Neural progenitor cell (in vitro differentiated cells): ENCODE data around the gene BTBD9. TPM values are rescaled to one million over a fixed set of nuclear protein-coding genes. Genes with fewer than 3 reads are reported as not detected.

Experiments used
- DNase-seq: peaks from one replicate; pipeline ENCODE4 v3.0.0-alpha.2; 2016; ENCODE audit warnings: low spot score
- H2AFZ ChIP-seq: fragments of 200-600 bp; sonication (generic); replicated peaks from 2 replicates; pipeline ENCODE4 v1.6.1; 2016; ENCODE audit warnings: antibody characterized with exemption
- H3F3A ChIP-seq: fragments of 200-600 bp; sonication (generic); 2 replicates; pipeline ENCODE4 v1.6.1; 2016; ENCODE audit warnings: antibody characterized with exemption, low read depth
- H3K27ac ChIP-seq: fragments of 200-600 bp; sonication (generic); 2 replicates; pipeline ENCODE4 v1.5.1; 2016; ENCODE audit warnings: mild to moderate bottlenecking
- H3K27me3 ChIP-seq: fragments of 200-600 bp; sonication (generic); 2 replicates; pipeline ENCODE4 v1.6.1; 2016; ENCODE audit warnings: mild to moderate bottlenecking, moderate library complexity
- H3K36me3 ChIP-seq: fragments of 200-600 bp; sonication (generic); 2 replicates; pipeline ENCODE4 v1.5.1; 2016
- H3K4me1 ChIP-seq: fragments of 200-600 bp; sonication (generic); 2 replicates; pipeline ENCODE4 v1.6.1; 2016; ENCODE audit warnings: mixed run types
- H3K4me2 ChIP-seq: fragments of 200-600 bp; sonication (generic); 2 replicates; pipeline ENCODE4 v1.6.1; 2016
- H3K4me3 ChIP-seq: fragments of 200-600 bp; sonication (generic); 2 replicates; pipeline ENCODE4 v1.5.1; 2016
- H3K79me2 ChIP-seq: fragments of 200-600 bp; sonication (generic); 2 replicates; pipeline ENCODE4 v1.6.1; 2016; ENCODE audit warnings: low read depth
- H3K9ac ChIP-seq: fragments of 200-600 bp; sonication (generic); 2 replicates; pipeline ENCODE4 v1.6.1; 2016
- H3K9me3 ChIP-seq: fragments of 200-600 bp; sonication (generic); 2 replicates; pipeline ENCODE4 v1.5.1; 2016; ENCODE audit warnings: low read depth
- H4K20me1 ChIP-seq: fragments of 200-600 bp; sonication (generic); 2 replicates; pipeline ENCODE4 v1.6.1; 2016; ENCODE audit warnings: low read depth
- H3K27ac Mint-ChIP-seq: 3 replicates; pipeline ENCODE4 v1.8.0; 2021; ENCODE audit warnings: mixed read lengths
- H3K27me3 Mint-ChIP-seq: 2 replicates; pipeline ENCODE4 v1.8.0; 2022; ENCODE audit warnings: low read depth, mild to moderate bottlenecking, inconsistent platforms, moderate library complexity, mixed read lengths; ENCODE audit not compliant: insufficient read depth
- H3K36me3 Mint-ChIP-seq: 3 replicates; pipeline ENCODE4 v1.8.0; 2021; ENCODE audit warnings: mixed read lengths
- H3K4me1 Mint-ChIP-seq: 3 replicates; pipeline ENCODE4 v1.8.0; 2021; ENCODE audit warnings: mixed read lengths
- H3K4me3 Mint-ChIP-seq: 3 replicates; pipeline ENCODE4 v1.8.0; 2021; ENCODE audit warnings: mild to moderate bottlenecking, moderate library complexity, mixed read lengths
- H3K9me3 Mint-ChIP-seq: 3 replicates; pipeline ENCODE4 v1.8.0; 2020; ENCODE audit warnings: mixed read lengths
- EZH2 ChIP-seq: fragments of 200-600 bp; sonication (generic); IDR thresholded peaks from 2 replicates; pipeline ENCODE4 v1.6.1; 2017; ENCODE audit warnings: antibody characterized with exemption, mild to moderate bottlenecking, moderate library complexity
- EZH2phosphoT487 ChIP-seq: fragments of 200-600 bp; sonication (generic); IDR thresholded peaks from 2 replicates; pipeline ENCODE4 v1.6.1; 2017; ENCODE audit warnings: antibody characterized with exemption
- total RNA-seq: library from RNA; depleted of rRNA; stranded (reverse); fragments of >200 nt; gene quantifications from 2 replicates; pipeline ENCODE4 v1.2.3, GENCODE V29; 2015; ENCODE audit warnings: low replicate concordance
- TF ChIP-seq, protein P1 (sequence below): fragments of 200-600 bp; sonication (generic); IDR thresholded peaks from 2 replicates; pipeline ENCODE4 v1.5.1; 2017; ENCODE audit warnings: antibody characterized with exemption, mild to moderate bottlenecking

BTBD9 gene
- total RNA-seq, 1 donor from 2014 or later = 16.9 TPM

DNA sequence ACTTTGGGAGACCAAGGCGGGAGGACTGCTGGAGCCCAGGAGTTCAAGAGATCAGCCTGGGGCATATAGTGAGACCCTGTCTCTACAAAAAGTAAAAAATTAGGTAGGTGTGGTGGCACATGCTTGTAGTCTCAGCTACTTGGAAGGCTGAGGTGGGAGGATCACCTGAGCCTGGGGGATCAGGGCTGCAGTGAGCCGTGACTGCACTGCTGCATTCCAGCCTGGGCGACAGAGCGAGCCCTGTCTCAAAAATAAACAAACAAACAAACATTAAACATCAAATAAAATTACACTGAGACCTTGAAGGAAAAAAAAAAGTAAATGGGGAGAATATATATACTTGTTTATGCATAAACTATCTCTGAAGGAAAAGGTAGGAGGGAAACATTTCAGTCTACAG, 432.4 kb downstream of the BTBD9 start:
- Histone ChIP-seq H3K4me3 (no peak overlapping the region), H3F3A (peaks cover 3% of the 10 kb centered on the region), H3K9ac (no peak overlapping the region), H4K20me1 (no peaks in the 10 kb centered on the region), H3K27ac (no peak overlapping the region), H3K4me1 (peaks cover 5% of the 10 kb centered on the region), H3K9me3 (no peaks in the 10 kb centered on the region), H3K36me3 (no peaks in the 10 kb centered on the region), H3K79me2 (no peaks in the 10 kb centered on the region), H3K27me3 (no peaks in the 10 kb centered on the region), H3K4me2 (no peak overlapping the region), H2AFZ (no peak overlapping the region)
- Mint-ChIP-seq H3K9me3 (peaks cover 5% of the 10 kb centered on the region), H3K27ac (no peak overlapping the region), H3K4me3 (no peak overlapping the region), H3K36me3 (peaks cover 2% of the 10 kb centered on the region), H3K4me1 (peaks cover 33% of the 10 kb centered on the region), H3K27me3 (no peaks in the 10 kb centered on the region)
- DNase-seq = no peak
- TF ChIP-seq EZH2phosphoT487 (no peak), EZH2 (no peak)
- TF ChIP-seq, protein P1, sequence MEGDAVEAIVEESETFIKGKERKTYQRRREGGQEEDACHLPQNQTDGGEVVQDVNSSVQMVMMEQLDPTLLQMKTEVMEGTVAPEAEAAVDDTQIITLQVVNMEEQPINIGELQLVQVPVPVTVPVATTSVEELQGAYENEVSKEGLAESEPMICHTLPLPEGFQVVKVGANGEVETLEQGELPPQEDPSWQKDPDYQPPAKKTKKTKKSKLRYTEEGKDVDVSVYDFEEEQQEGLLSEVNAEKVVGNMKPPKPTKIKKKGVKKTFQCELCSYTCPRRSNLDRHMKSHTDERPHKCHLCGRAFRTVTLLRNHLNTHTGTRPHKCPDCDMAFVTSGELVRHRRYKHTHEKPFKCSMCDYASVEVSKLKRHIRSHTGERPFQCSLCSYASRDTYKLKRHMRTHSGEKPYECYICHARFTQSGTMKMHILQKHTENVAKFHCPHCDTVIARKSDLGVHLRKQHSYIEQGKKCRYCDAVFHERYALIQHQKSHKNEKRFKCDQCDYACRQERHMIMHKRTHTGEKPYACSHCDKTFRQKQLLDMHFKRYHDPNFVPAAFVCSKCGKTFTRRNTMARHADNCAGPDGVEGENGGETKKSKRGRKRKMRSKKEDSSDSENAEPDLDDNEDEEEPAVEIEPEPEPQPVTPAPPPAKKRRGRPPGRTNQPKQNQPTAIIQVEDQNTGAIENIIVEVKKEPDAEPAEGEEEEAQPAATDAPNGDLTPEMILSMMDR = no peak

DNA sequence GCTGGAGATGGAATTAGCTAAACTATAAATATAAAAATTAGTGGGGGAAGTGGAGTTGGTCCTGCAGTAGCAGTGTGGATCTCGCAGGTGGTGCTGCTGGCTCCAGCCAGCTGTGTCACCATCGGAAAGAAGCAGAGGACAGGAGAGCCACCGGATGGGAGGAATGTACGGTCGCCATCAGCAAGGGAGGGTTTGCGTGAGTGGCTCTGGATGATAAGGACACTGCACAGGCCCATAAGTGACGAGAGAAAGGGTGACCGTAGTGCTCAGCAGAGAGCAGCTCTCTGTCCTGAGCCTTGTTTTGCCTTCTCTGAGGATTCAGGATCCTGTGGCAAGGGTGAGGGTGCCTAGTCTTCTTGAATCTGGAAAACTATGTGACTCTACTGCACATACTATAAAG, 441.5 kb downstream of the BTBD9 start:
- Mint-ChIP-seq H3K27ac (no peak overlapping the region), H3K36me3 (peaks cover 3% of the 10 kb centered on the region), H3K4me3 (no peak overlapping the region), H3K4me1 (peaks cover 30% of the 10 kb centered on the region), H3K9me3 (peaks cover 5% of the 10 kb centered on the region), H3K27me3 (peaks cover 4% of the 10 kb centered on the region)
- Histone ChIP-seq H3K4me2 (no peak overlapping the region), H4K20me1 (no peaks in the 10 kb centered on the region), H3F3A (peaks cover 4% of the 10 kb centered on the region), H3K79me2 (no peaks in the 10 kb centered on the region), H3K27ac (no peak overlapping the region), H3K4me1 (peaks cover 8% of the 10 kb centered on the region), H3K36me3 (no peaks in the 10 kb centered on the region), H3K4me3 (no peak overlapping the region), H3K9me3 (no peaks in the 10 kb centered on the region), H3K27me3 (no peaks in the 10 kb centered on the region), H3K9ac (no peak overlapping the region), H2AFZ (no peak overlapping the region)
- DNase-seq = no peak
- TF ChIP-seq, protein P1 = no peak
- TF ChIP-seq EZH2 = no peak
- no peak for TF ChIP-seq EZH2phosphoT487

DNA sequence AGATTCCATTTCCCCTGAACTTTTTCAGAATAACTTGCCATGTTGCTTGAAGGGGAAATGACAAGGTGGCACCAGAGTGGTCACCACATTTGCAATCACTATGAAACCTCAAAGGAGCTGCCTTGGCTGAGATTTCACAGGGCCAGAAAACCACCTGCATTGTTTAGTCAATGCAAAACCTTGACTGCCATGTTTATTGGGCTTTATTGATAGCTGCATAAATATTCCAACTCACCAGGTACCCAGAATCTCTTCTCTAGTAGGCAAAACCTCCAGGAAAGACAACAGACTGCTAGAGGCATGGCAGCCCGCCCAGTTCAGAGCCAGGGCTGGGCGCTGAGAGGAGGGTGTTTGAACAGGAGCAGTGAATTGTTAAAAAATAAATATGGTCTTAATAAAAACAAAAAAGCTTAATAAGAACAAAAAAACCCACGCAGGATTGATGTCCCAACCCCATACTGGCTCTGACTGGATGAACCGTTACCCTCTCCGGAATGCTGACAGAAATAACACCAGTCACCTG, 444.6 kb downstream of the BTBD9 start:
- no peaks in the 10 kb centered on the region for H3K36me3 ChIP-seq
- peaks cover 54% of the 10 kb centered on the region for H3K4me1 Mint-ChIP-seq
- H3K27ac Mint-ChIP-seq = no peak overlapping the region
- H3K4me1 ChIP-seq = peaks cover 28% of the 10 kb centered on the region
- H3K9me3 ChIP-seq = no peaks in the 10 kb centered on the region
- TF ChIP-seq, protein P1 = no peak
- no peak for TF ChIP-seq EZH2
- TF ChIP-seq EZH2phosphoT487 = no peak
- peaks cover 8% of the 10 kb centered on the region for H4K20me1 ChIP-seq
- H3K79me2 ChIP-seq = no peaks in the 10 kb centered on the region
- H3K4me2 ChIP-seq = no peak overlapping the region
- H3K4me3 ChIP-seq = no peak overlapping the region
- H3K27ac ChIP-seq = no peak overlapping the region
- H3K9ac ChIP-seq = no peak overlapping the region
- H3K4me3 Mint-ChIP-seq = no peak overlapping the region
- no peaks in the 10 kb centered on the region for H3K36me3 Mint-ChIP-seq
- DNase-seq = no peak
- peaks cover 6% of the 10 kb centered on the region for H3K27me3 Mint-ChIP-seq
- peaks cover 16% of the 10 kb centered on the region for H3F3A ChIP-seq
- H3K9me3 Mint-ChIP-seq = no peaks in the 10 kb centered on the region
- H3K27me3 ChIP-seq = no peaks in the 10 kb centered on the region
- H2AFZ ChIP-seq = no peak overlapping the region
